ENCODE data around the gene EVX1. TPM values are rescaled to one million over a fixed set of nuclear protein-coding genes. Genes with fewer than 3 reads are reported as not detected.

EVX1 gene
- total RNA-seq, 1 experiment from 2014 or later, result not detected

- POLR2A ChIA-PET, result no interaction called here
- H3K36me3 Mint-ChIP-seq (ENCODE audit: insufficient read depth, unreplicated experiment), result no peaks in the 10 kb centered on the region
- H3K27me3 Mint-ChIP-seq (ENCODE audit: insufficient read depth, unreplicated experiment), result no peaks in the 10 kb centered on the region
- Histone ChIP-seq H3K27me3 (replicated peaks; ENCODE audit: control insufficient read depth, insufficient read depth, low read length) (no peaks in the 10 kb centered on the region), H3K4me1 (no peaks in the 10 kb centered on the region; the same call in 1 of the 2 replicates), H3K36me3 (ENCODE audit: control insufficient read depth, insufficient read depth, low read length) (no peaks in the 10 kb centered on the region), H3K9me3 (no peaks in the 10 kb centered on the region), H3K4me3 (ENCODE audit: low read depth, low read length) (no peak overlapping the region)
- no peak overlapping the region for H3K4me3 Mint-ChIP-seq (ENCODE audit: unreplicated experiment)
- BruUV-seq (replicated peaks), result no TSS peak
- no peak overlapping the region for H3K27ac Mint-ChIP-seq (ENCODE audit: unreplicated experiment)
- CTCF ChIA-PET, result interaction anchor here (0.6 kb wide), 1 partner anchor 665 kb away, joined by 4 read pairs; no protein-coding TSS in a partner anchor
- DNase-seq, result no peak
- intact Hi-C loops (cut with micrococcal nuclease; ENCODE audit: unreplicated experiment), result loop anchor here (10.0 kb wide), 1 partner anchor 107 kb away; no protein-coding TSS in a partner anchor
- TF ChIP-seq CTCF (IDR thresholded peaks at IDR 0.05; ENCODE audit: insufficient read depth in 1 of 2, low read depth in 1 of 2, low read length in 1 of 2, severe bottlenecking in 1 of 2, unreplicated experiment in 1 of 2), result no peak
- no peaks in the 10 kb centered on the region for H3K4me1 Mint-ChIP-seq (ENCODE audit: low read depth, unreplicated experiment)
- H3K9me3 Mint-ChIP-seq (ENCODE audit: unreplicated experiment), result no peaks in the 10 kb centered on the region
Observed at GRCh38 chr7:27237735-27238334, 4.8 kb upstream of the EVX1 start.

- no peaks in the 10 kb centered on the region; the same call in 1 of the 2 replicates for H3K4me1 ChIP-seq
- Mint-ChIP-seq H3K4me1 (ENCODE audit: low read depth, unreplicated experiment) (no peaks in the 10 kb centered on the region), H3K27ac (ENCODE audit: unreplicated experiment) (no peak overlapping the region), H3K4me3 (ENCODE audit: unreplicated experiment) (no peak overlapping the region), H3K36me3 (ENCODE audit: insufficient read depth, unreplicated experiment) (no peaks in the 10 kb centered on the region), H3K27me3 (ENCODE audit: insufficient read depth, unreplicated experiment) (no peaks in the 10 kb centered on the region), H3K9me3 (ENCODE audit: unreplicated experiment) (no peaks in the 10 kb centered on the region)
- no TSS peak for BruUV-seq (replicated peaks)
- no peak for TF ChIP-seq CTCF (IDR thresholded peaks at IDR 0.05; ENCODE audit: insufficient read depth in 1 of 2, low read depth in 1 of 2, low read length in 1 of 2, severe bottlenecking in 1 of 2, unreplicated experiment in 1 of 2)
- intact Hi-C loops (cut with micrococcal nuclease; ENCODE audit: unreplicated experiment), result loop anchor here (10.0 kb wide), 1 partner anchor 106 kb away; no protein-coding TSS in a partner anchor
- no peak for DNase-seq
- no peaks in the 10 kb centered on the region for H3K27me3 ChIP-seq (replicated peaks; ENCODE audit: control insufficient read depth, insufficient read depth, low read length)
- no peaks in the 10 kb centered on the region for H3K36me3 ChIP-seq (ENCODE audit: control insufficient read depth, insufficient read depth, low read length)
- H3K4me3 ChIP-seq (ENCODE audit: low read depth, low read length), result no peak overlapping the region
- CTCF ChIA-PET, result no interaction called here
- POLR2A ChIA-PET, result no interaction called here
- H3K9me3 ChIP-seq, result no peaks in the 10 kb centered on the region
Observed at GRCh38 chr7:27238979-27239386, 3.6 kb upstream of the EVX1 start.

GRCh38 chr7:27239387-27240014 lies 3.1 kb upstream of the EVX1 start:
- Mint-ChIP-seq H3K27me3 (ENCODE audit: insufficient read depth, unreplicated experiment) (no peaks in the 10 kb centered on the region), H3K9me3 (ENCODE audit: unreplicated experiment) (no peaks in the 10 kb centered on the region), H3K4me1 (ENCODE audit: low read depth, unreplicated experiment) (no peaks in the 10 kb centered on the region), H3K4me3 (ENCODE audit: unreplicated experiment) (no peak overlapping the region), H3K27ac (ENCODE audit: unreplicated experiment) (no peak overlapping the region), H3K36me3 (ENCODE audit: insufficient read depth, unreplicated experiment) (no peaks in the 10 kb centered on the region)
- no peaks in the 10 kb centered on the region for H3K9me3 ChIP-seq
- H3K36me3 ChIP-seq (ENCODE audit: control insufficient read depth, insufficient read depth, low read length), result no peaks in the 10 kb centered on the region
- intact Hi-C loops (cut with micrococcal nuclease; ENCODE audit: unreplicated experiment), result loop anchor here (10.0 kb wide), 1 partner anchor 105 kb away; no protein-coding TSS in a partner anchor
- H3K4me1 ChIP-seq, result no peaks in the 10 kb centered on the region; the same call in 1 of the 2 replicates
- no peak for DNase-seq
- ChIA-PET POLR2A (no interaction called here), CTCF (no interaction called here)
- H3K27me3 ChIP-seq (replicated peaks; ENCODE audit: control insufficient read depth, insufficient read depth, low read length), result no peaks in the 10 kb centered on the region
- no peak for TF ChIP-seq CTCF (IDR thresholded peaks at IDR 0.05; ENCODE audit: insufficient read depth in 1 of 2, low read depth in 1 of 2, low read length in 1 of 2, severe bottlenecking in 1 of 2, unreplicated experiment in 1 of 2)
- no peak overlapping the region for H3K4me3 ChIP-seq (ENCODE audit: low read depth, low read length)
- BruUV-seq (replicated peaks), result no TSS peak

Data from Caco-2 (cell line).